MCF 10A (cell line): ENCODE measurements around the gene CES3. TPM values are rescaled to one million over a fixed set of nuclear protein-coding genes. Genes with fewer than 3 reads are reported as not detected.

Source experiments
- BruUV-seq: library from RNA; stranded (reverse); fragments of 400-500 nt; replicated peaks from 2 replicates; lab custom pipeline; 2021; lab: Mats Ljungman, UMichigan
- CTCF ChIA-PET: fragments of 300-600 bp; sonication (Branson Sonifier 250); formaldehyde crosslinking; extraction: SDS; loops from one replicate; lab custom pipeline; 2021; ENCODE audit warnings: antibody characterized with exemption, inconsistent platforms; lab: Yijun Ruan, JAX
- POLR2A ChIA-PET: fragments of 300-600, 350-650 bp; sonication (Branson Sonifier 250); formaldehyde crosslinking; extraction: SDS; loops from one replicate; lab custom pipeline; 2020; ENCODE audit warnings: antibody characterized with exemption, inconsistent platforms; lab: Yijun Ruan, JAX
- DNase-seq: peaks from one replicate; pipeline ENCODE4 v3.0.0-alpha.2; 2018; ENCODE audit not compliant: unreplicated experiment
- H3K27ac Mint-ChIP-seq: one replicate; pipeline ENCODE4 v1.8.0; 2022; ENCODE audit warnings: mild to moderate bottlenecking, low read depth, mixed read lengths; ENCODE audit not compliant: unreplicated experiment
- H3K27me3 Mint-ChIP-seq: one replicate; pipeline ENCODE4 v1.8.0; 2022; ENCODE audit warnings: mixed read lengths; ENCODE audit not compliant: insufficient read depth, unreplicated experiment
- H3K36me3 Mint-ChIP-seq: one replicate; pipeline ENCODE4 v1.8.0; 2022; ENCODE audit warnings: mild to moderate bottlenecking, moderate library complexity, mixed read lengths; ENCODE audit not compliant: insufficient read depth, unreplicated experiment
- H3K4me1 Mint-ChIP-seq: one replicate; pipeline ENCODE4 v1.8.0; 2022; ENCODE audit warnings: mixed read lengths; ENCODE audit not compliant: insufficient read depth, unreplicated experiment
- H3K4me3 Mint-ChIP-seq: one replicate; pipeline ENCODE4 v1.8.0; 2022; ENCODE audit warnings: mild to moderate bottlenecking, moderate library complexity, mixed read lengths; ENCODE audit not compliant: unreplicated experiment
- H3K9me3 Mint-ChIP-seq: one replicate; pipeline ENCODE4 v1.8.0; 2022; ENCODE audit warnings: mixed read lengths; ENCODE audit not compliant: unreplicated experiment
- CTCF ChIP-seq: fragments of 200-600 bp; IDR thresholded peaks from one replicate; pipeline ENCODE4 v1.8.0; 2022; ENCODE audit warnings: antibody characterized with exemption, mild to moderate bottlenecking; ENCODE audit not compliant: unreplicated experiment
- intact Hi-C: fragments of 100-400 bp; cut with micrococcal nuclease; formaldehyde crosslinking; loops from 2 replicates; pipeline ENCODE4 v1.14.1; 2022
- total RNA-seq: library from RNA; stranded (reverse); gene quantifications from 2 replicates; pipeline ENCODE4 v1.2.3, GENCODE V29; 2022

Gene CES3
- total RNA-seq, 1 experiment from 2014 or later: 0.65 TPM

DNA sequence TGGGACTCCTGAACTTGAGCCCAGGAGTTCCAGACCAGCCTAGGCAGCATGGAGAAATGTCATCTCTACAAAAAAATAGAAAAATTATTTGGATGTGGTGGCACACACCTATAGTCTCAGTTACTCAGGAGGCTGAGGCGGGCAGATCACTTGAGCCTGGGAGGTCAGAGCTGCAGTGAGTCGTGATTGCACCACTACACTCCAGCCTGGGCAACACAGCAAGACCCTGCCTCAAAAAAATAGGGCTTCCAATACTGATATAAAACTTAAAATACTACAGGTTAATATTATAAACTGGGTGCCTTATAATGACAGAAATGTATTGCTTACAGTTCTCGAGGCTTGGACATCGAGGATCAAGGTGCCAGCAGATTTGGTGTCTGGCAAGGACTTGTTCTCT is 15.1 kb upstream of the CES3 start:
- Mint-ChIP-seq H3K4me3 (no peak overlapping the region), H3K4me1 (peaks cover 16% of the 10 kb centered on the region), H3K9me3 (no peaks in the 10 kb centered on the region), H3K36me3 (peaks cover 27% of the 10 kb centered on the region), H3K27me3 (no peaks in the 10 kb centered on the region), H3K27ac (no peak overlapping the region)
- no peak for DNase-seq
- no TSS peak for BruUV-seq
- no peak for TF ChIP-seq CTCF
- CTCF ChIA-PET: interaction anchor here (0.6 to 7.0 kb wide), 3 partner anchors 10 to 51 kb away, joined by 3 to 66 read pairs (median 6); no protein-coding TSS in a partner anchor
- intact Hi-C loops: no loop called here
- POLR2A ChIA-PET: interaction anchor here (0.6 to 3.0 kb wide), 8 partner anchors 8 to 224 kb away, joined by 3 to 20 read pairs (median 4); no protein-coding TSS in a partner anchor

- Mint-ChIP-seq H3K36me3 (peaks cover 25% of the 10 kb centered on the region), H3K27ac (no peak overlapping the region), H3K4me3 (no peak overlapping the region), H3K4me1 (peaks cover 16% of the 10 kb centered on the region), H3K9me3 (no peaks in the 10 kb centered on the region), H3K27me3 (no peaks in the 10 kb centered on the region)
- TF ChIP-seq CTCF: no peak
- ChIA-PET POLR2A (interaction anchor here (0.8 to 3.0 kb wide), 8 partner anchors 9 to 235 kb away, joined by 3 to 20 read pairs (median 4); partner anchors contain the start of gene CIAO2B), CTCF (interaction anchor here (0.6 to 7.0 kb wide), 5 partner anchors 10 to 52 kb away, joined by 3 to 66 read pairs (median 6); no protein-coding TSS in a partner anchor)
- no TSS peak for BruUV-seq
- intact Hi-C loops: no loop called here
- no peak for DNase-seq
Observed at GRCh38 chr16:66946541-66946940, 14.5 kb upstream of the CES3 start.

DNA sequence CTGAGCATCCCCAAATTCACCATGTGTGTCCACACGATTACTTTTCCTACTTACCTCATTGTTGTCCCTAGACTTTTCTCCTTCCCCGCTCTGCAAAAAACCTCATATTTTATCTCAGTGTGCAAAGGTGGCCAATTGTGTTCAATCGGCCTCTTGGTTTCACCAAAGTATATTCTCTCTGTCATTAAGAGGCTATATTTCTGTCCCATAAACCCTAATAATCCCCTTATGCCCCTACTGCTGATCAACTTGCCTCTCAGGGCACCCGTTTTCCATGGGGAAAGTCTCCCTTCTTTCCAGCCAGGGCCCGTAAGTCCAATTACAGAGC is 14.1 kb upstream of the CES3 start:
- H3K4me3 Mint-ChIP-seq: peak overlapping the region; percentile 68
- H3K4me1 Mint-ChIP-seq: peaks cover 16% of the 10 kb centered on the region
- H3K36me3 Mint-ChIP-seq: peaks cover 21% of the 10 kb centered on the region
- BruUV-seq: no TSS peak
- no peaks in the 10 kb centered on the region for H3K9me3 Mint-ChIP-seq
- CTCF ChIA-PET: interaction anchor here (0.7 to 7.0 kb wide), 5 partner anchors 24 to 242 kb away, joined by 3 to 66 read pairs (median 3); no protein-coding TSS in a partner anchor
- intact Hi-C loops: loop anchor here (1.0 kb wide), 1 partner anchor 52 kb away; no protein-coding TSS in a partner anchor
- H3K27me3 Mint-ChIP-seq: no peaks in the 10 kb centered on the region
- TF ChIP-seq CTCF: no peak
- H3K27ac Mint-ChIP-seq: no peak overlapping the region
- POLR2A ChIA-PET: interaction anchor here (0.8 to 3.0 kb wide), 10 partner anchors 9 to 234 kb away, joined by 3 to 20 read pairs (median 4); partner anchors contain the start of gene CIAO2B
- no peak for DNase-seq

DNA sequence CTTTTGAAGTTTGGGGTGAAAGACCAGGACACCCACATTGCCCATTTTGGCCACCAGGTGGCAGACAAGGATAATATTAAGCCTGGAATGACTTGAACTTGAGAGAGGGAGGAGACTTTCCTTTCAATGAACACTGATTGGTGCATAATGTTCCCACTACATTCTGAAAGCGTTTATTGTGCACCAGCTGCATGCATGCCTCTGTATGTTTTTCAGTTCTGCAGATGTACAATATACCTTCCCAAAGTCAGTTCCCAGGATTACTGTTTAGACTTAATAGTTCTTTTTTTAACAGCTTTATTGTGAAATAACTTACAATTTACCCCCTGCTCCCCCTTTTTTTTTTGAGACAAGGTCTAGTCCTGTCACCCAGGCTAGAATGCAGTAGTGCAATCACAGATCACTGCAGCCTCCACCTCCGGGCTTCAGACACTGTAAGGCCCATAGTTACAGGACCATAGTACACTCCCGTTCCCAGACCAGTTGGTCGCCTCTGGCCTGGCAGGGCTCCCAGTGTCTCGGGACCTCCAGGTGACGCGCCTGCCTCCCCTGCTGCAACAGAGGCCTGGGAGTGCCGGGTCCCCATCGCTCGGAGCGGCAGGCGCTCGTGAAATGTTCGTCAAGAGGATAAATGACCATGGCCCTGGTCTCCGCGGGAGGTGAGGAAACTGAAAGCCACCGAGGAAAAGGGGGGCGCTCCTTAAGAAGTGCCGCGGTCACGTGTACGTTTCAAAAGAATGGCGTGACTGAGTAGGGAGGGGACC is 13.6 kb upstream of the CES3 start:
- intact Hi-C loops: loop anchor here (1.0 kb wide), 1 partner anchor 52 kb away; no protein-coding TSS in a partner anchor
- ChIA-PET CTCF (interaction anchor here (0.6 to 7.0 kb wide), 8 partner anchors 12 to 242 kb away, joined by 3 to 66 read pairs (median 3); no protein-coding TSS in a partner anchor), POLR2A (interaction anchor here (0.6 to 3.0 kb wide), 9 partner anchors 14 to 534 kb away, joined by 3 to 20 read pairs (median 4); partner anchors contain the start of genes ATP6V0D1 and CIAO2B)
- Mint-ChIP-seq H3K36me3 (peaks cover 16% of the 10 kb centered on the region), H3K9me3 (no peaks in the 10 kb centered on the region), H3K27me3 (no peaks in the 10 kb centered on the region), H3K4me1 (peaks cover 16% of the 10 kb centered on the region), H3K27ac (no peak overlapping the region), H3K4me3 (peak overlapping the region; percentile 68)
- peak; percentile 71 for TF ChIP-seq CTCF
- DNase-seq: peak; percentile 92
- BruUV-seq: no TSS peak
